ENCODE results near the gene CERS5. TPM values are rescaled to one million over a fixed set of nuclear protein-coding genes. Genes with fewer than 3 reads are reported as not detected.
"Not testable (repeated sequence)": the region's sequence is repeated elsewhere in the genome, so short reads cannot be mapped to it uniquely, and the experiment has no call there.

CERS5 gene
- total RNA-seq, 1 donor from 2014 or later: 104 TPM

DNA sequence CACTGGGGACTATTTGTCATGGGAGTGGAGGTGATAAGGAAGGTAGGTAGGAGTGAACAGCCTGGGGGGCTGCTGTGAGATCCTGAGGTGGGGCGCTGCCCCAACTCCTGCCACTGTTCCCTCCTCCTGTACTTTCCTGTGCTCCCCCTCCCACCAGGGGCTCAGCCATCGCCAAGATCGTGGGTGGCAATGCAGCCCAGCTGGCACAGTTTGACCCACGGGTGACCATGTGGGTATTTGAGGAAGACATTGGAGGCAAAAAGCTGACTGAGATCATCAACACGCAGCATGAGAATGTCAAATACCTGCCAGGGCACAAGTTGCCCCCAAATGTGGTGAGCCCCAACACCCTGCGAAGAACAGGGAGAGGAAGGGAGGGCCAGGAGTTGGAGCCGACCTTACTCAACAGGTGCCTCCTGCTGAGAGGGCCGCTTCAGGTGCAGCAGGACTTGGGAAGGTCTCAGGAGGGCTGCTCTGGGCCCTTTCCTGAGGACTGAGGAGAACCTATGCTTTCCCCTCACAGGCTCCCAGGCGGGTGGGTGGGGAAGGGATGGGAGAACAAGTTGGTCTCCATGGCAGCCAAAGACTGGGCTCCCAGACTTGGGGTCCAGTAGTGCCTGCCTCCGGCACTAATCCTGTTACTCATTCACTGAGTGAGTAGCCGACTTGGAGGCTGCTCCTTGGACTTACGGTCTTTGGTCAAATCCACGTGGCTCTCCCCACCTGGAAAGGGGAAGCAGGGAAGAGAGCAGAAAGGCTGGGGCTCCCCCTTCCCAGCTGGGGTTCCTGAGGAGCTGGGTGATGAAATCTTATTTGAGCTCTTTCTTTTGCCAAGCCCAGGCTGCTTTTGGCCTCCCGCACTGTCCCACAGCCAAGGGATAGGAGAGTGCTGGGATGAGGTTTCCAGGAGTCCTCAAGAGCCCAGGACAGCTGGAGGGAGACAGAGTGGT is 62.5 kb downstream of the CERS5 start:
- FAIRE-seq (no peak), DNase-seq (ENCODE audit: low spot score in 2 of 2) (no peak)

DNA sequence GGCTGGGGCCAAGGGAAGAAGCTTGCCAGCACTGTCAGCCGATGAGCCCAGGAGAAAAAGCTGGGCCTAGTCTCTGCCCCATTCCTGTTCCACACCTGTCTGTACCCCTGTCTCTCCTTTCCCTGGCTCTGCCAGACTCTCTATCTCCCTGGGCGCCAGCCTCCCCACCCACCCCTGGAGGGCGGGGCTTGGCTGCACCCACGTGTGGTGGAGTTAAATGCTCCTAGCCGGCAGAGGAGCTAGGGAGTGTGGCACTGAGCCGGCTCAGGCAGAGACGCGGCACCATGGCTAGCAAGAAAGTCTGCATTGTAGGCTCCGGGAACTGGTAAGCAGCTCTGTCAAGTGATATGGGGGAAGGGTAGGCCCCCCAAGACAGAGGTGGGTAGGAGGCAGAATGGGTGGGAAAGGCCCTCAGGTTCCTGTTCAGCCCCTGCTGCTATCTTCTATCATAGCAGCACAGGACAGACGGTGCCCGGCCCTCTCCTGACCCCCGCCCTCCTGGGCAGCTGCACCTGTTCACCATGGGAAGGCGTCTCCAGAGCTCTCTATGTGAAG is 63.3 kb downstream of the CERS5 start, which contains the start of gene GPD1:
TSS of gene GPD1 (plus strand) at position 242 of the 555 bp plus-strand sequence. CDS start at position 285, 43 bp downstream.
- peak in 1 of 2 donors; percentile 74 for DNase-seq (ENCODE audit: low spot score in 2 of 2)
- FAIRE-seq: no peak

DNA sequence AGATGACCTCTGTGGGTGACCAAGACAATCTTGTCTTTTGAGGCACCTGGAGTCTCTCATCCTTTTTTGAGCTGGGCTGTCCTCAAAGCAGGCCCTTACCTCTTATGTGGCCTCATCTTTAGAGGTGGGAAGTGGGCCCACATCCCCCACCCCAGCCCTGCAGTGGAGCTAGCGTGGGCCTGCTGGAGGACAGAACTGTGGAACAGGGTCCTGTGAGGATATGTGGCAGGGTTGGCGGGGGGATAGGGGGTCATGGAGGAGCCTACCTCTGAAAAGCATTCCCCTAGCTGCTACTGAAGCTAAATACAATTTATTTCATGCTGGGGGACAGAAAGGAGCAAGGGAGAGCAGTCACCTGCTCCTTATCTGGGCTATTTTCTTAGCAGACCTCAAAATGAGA is 63.8 kb downstream of the CERS5 start:
- FAIRE-seq (no peak), DNase-seq (ENCODE audit: low spot score in 2 of 2) (no peak)

DNA sequence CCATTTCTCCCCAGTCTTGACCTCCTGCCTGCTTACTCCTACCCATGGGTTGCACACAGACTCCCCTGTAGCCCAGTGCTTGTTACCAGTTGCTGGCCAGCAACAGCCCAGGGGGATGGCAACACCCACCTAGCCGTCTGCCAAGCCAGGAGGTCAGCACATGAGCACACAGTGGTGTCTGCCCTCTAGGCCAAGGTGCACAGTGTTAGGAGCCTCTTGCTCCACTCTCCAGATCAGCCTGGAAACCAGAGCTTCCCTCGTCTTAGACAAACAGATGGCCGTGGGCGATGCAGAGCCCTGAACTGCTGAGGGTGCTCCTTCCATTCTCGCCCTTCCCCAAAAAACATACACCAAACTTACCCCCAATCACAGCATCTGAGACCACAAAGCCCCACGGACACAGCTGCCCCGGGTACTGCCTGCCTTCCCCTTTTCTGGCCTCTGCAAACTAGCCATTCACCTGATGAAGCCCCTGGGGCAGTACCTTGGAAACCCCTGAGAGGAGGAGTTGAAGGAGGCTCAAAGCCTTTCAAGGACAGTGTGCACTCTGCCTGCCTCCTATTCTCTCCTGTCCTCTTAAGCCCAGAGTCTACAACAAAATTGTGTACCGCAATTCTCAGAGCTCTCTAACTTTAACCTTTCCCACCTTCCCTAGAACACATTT is 64.4 kb downstream of the CERS5 start:
- DNase-seq (ENCODE audit: low spot score in 2 of 2) (no peak), FAIRE-seq (no peak)

DNA sequence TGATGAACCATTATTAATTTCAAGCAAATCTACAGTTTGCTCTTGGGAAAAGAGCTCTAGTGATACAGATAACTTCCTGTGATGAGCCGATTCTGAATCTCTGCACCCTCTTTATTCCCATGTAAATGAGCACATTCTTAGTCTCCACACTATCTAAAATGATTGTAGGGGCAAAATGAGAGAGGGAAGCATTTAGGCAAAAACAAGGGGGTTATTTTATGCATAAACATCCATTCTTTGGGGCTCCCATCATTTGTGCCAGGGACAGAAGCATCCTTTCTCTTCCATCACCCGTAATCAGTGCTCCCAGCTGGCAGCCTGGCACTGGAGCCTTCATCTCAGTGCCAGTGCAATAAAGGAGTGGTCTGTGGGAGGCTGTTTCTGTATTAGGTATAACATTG is 65.0 kb downstream of the CERS5 start:
- FAIRE-seq: no peak
- no peak for DNase-seq (ENCODE audit: low spot score in 2 of 2)

DNA sequence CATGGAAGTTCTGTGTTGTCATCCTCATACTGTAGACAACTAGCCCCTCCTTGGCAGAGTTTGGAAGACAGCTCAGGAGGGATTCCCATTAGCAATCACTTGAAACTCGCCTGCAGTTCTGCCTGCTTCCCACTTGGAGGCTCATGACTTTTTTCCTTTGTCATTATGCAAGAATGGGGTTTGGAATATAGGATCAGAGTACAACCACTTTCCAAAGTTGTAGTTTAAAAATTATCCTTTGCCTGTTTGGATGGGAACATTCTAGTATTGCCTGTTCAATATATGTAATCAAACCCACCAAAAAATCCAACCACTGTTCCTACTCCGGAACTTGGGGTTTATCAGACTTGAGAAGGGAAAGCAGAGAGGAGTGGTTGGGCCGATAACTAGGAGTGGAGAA is 65.5 kb downstream of the CERS5 start:
- DNase-seq (ENCODE audit: low spot score in 2 of 2) (no peak), FAIRE-seq (no peak)

DNA sequence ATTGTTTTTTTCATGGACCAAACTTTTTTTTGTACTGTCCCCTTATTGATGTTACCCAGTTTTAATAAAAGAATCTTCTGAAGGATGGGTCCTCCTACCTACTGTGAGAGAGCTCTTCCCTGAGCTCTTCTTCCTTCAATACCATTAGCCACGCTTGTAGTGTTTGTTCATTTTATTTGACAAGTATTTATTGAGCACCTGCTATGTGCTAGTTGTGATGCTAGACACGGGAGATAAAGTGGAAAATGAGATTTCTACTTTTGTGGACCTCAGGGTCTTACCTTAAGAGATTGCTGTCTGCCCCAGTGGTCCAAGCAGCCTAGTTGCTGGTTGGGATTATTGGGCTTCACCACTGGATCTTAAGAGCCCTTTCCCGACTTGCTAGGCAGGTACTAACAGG is 66.6 kb downstream of the CERS5 start:
- FAIRE-seq (no peak), DNase-seq (ENCODE audit: low spot score in 2 of 2) (no peak)

DNA sequence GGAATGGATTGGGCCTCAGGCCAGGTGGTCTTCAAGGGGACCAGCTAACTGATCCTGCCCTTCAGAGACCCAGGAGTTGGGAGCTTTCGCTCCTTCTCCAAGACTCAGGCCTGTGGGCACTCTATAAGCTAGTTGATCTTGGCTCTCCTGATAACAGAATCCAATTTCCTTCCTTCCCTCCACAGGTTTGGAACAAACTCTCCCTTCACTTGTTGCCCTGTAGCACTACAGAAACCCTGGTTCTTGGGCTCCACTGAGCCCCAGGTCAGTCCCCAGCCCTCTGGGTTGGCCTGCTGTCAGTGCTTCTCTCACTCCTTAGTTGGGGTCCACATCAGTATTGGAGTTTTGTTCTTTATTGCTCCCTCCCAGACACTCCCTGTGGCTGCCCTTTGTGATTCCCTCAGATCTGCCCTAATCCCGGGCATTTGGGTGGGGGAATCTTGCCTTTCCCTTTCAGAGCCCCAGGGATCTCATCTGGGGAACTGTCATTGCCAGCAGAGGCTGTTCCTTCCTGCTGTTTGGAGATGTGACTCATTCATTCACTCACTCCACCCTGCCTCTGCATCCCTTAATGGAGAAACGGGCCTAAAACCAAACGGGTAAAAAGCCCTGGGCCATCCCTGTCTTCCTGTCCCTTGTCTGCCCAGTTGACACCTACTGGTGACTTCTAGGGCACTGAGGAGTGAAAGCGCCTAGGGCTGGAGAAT is 67.7 kb downstream of the CERS5 start:
- DNase-seq (ENCODE audit: low spot score in 2 of 2) (no peak), FAIRE-seq (no peak)

DNA sequence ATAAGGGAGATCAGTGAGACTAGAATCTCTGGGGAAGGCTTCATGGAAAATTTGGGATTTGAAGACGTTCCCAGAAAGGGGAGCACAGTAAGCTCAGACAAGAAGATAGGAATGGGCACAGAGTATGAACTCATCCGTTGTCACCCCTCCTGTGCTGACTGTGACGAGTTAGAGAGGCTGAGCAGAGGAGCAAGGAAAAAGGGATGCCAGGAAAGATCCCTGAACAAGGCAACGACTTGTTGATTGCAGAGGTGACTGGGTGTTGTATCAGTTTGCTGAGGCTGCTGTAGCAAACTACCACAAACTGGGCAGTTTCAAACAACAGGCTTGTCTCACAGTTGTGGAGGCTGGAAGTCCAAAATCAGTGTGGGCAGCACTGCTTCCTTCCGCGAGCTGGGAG is 69.2 kb downstream of the CERS5 start:
- FAIRE-seq (no peak), DNase-seq (ENCODE audit: low spot score in 2 of 2) (no peak)

DNA sequence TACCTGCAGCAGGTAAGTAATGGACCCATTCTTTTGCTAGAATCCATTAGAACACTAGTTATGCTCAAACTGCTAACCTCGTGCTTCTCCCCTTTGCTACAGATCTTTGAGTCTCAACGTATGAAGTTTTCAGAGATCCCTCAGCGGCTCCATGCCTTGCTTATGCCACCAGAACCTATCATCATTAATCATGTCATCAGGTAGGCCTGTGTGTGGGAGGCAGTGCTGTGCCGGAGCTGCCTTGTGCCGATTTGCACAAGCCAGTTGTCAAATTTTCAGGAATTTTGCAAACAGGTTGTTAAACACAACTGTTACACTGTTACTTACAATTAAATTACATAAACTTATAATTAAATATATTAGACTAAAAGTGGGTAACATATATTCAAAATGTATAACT is 76.8 kb downstream of the CERS5 start:
- FAIRE-seq: no peak
- DNase-seq (ENCODE audit: low spot score in 2 of 2): no peak

DNA sequence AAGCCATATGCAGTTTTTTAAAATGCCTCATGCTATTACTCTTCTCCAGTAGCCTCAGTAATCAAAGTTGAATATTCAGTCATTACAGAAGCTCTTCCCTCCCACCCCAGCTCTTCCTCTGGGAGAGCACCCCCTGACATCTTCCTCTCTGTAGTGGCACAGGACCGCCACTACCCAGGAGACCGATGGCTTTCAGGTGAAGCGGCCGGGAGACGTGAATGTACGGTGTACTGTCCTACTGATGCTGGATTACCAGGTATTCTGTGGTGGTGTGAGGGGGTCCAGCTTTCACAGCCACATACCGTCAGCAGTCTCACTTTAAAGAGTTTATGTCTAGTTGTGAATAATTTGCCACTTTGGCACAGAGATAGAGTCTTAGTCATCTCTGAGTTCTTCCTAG is 77.4 kb downstream of the CERS5 start:
- FAIRE-seq (no peak), DNase-seq (ENCODE audit: low spot score in 2 of 2) (no peak)

DNA sequence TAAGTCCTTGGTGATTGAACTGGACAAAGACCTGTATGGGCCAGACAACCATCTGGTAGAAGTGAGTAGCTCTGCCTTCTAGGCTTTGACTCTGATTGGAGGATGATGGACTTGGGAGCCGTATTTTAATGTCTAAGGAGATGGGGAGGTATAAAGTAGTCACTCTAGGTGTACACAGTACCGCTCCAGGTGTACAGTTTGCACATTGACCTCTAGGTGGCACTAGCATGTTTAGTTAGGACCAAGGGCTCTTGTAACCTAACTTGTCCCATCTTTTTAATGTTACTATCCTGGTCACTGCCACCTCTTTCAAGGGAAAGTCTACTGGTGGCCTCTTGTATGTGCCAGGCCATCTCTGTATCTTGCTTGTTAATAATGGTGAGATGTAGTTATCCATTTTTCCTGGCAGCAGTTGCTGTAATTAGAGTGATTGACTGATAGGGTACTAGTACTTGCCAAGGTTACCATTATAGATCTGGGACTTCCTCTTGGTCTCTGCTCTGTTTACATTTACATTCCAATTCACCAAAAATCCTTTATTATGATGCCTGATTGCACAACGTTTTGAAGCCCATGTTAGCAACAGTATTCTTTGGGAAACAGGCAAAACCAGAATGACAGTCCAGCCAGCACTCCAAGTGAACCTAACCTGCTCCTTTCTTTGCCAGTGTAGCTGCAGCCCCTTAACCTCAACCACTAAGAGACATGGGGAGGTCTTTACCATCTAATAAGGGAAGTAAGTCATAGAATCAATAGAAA is 78.4 kb downstream of the CERS5 start:
- no peak for FAIRE-seq
- peak; percentile 42 to 54 for DNase-seq (ENCODE audit: low spot score in 2 of 2)

DNA sequence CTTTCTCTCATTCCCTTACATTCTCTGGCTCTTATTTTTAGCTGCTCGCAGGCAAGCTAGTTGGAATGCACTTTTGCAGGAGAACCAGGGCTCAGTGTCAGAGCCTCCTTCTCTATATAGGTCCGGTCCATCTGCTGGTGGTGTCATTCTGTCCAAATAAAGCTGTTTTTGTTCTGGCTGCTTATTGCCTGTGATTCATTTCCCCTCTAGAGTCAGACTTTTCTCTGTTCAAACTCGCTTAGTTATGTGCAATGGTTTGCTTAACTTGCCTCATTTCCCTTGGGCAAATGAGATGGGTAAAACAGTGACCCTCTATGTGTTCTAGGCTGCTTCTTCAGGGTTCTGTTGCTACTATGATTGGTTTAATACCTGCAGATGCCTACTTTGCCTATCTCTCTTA is 79.2 kb downstream of the CERS5 start:
- no peak for DNase-seq (ENCODE audit: low spot score in 2 of 2)
- no peak for FAIRE-seq

DNA sequence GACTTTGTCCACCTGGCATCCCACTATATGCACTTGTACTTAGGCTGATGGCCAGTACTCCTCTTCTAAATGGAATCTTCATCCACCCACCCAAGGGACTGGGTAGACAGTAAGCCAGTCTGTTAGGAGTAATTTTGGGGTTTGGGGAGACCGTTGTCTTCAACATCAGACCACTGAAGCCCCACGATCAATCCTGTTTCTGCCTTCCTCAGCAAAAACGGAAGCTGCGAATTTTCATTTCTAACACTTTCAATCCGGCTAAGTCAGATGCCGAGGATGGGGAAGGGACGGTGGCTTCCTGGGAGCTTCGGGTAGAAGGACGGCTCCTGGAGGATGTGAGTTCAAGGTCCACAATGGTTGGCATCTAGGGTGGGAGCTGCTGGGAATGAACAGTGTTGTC is 80.0 kb downstream of the CERS5 start:
- FAIRE-seq (no peak), DNase-seq (ENCODE audit: low spot score in 2 of 2) (no peak)

DNA sequence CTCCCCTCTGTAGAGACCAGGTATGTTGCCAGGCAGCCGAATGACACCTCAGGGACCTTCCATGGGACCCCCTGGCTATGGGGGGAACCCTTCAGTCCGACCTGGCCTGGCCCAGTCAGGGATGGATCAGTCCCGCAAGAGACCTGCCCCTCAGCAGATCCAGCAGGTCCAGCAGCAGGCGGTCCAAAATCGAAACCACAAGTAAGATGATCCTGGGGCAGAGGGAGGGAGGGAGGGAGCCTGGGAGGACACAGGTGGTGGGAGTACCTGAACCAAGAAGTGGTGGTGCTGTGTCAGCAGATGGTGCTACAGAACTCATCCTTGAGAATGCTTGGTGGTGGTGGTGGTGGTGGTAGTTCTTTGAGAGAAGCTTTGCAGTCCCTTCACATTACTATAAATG is 81.0 kb downstream of the CERS5 start:
- no peak for FAIRE-seq
- DNase-seq (ENCODE audit: low spot score in 2 of 2): no peak

DNA sequence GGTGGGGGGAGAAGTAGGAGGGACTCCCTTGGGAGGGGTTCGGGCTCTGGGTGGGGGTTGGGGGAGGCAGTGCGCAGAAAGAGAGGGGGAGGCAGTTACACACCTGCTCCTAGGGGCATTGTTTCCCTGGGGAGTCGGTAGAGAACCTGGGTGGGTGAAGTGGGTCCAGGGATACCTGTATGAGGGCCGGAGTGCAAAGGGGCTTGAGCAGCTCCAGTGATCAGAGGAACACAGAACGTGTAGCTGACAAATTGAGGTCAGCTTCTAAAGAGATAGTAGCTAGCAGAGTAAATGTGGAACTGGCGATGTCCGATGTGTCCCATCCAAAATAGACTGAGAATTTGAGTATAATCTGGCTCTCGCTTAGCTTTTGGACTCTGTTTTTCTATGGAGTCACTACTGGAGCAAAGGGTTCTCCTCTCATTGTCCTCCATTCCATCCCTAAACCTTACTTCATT is 81.5 kb downstream of the CERS5 start:
- FAIRE-seq (no peak), DNase-seq (ENCODE audit: low spot score in 2 of 2) (no peak)

DNA sequence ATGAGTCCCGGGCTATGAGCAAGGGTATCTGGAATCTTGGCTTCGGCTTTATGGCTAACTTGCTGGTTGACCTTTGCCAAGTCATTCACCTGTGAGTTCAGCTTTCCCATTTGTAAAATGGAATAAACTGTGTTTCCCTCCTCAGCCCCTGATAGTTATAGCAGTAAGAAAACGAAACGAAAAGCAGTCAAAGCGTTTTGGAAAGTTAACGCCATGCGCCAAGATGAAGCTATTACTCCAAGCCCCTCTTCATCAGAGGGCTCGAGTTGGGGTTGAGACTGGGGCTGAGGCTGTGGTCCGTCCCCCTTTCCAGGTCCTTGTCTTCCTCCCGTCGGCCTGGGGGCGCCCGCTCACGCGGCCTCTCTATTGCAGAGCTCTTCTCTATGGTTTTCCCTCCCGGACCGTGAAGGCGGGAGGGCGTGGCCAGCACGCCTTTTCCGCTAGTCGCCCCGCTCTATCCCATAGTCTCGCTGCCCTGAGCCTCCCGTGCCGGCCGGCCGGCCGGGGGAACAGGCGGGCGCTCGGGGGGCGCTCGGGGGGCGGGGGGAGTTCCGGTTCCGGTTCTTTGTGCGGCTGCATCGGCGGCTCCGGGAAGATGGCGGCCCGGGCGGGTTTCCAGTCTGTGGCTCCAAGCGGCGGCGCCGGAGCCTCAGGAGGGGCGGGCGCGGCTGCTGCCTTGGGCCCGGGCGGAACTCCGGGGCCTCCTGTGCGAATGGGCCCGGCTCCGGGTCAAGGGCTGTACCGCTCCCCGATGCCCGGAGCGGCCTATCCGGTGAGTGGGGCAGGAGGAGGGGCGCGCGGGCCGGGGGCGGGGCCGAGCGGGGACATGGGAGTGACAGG is 82.2 kb downstream of the CERS5 start, which contains the start of gene SMARCD1:
TSS of gene SMARCD1 (plus strand) at position 568 of the 840 bp plus-strand sequence. CDS start at position 596, 28 bp downstream.
- DNase-seq (ENCODE audit: low spot score in 2 of 2) (peak; percentile 92 to 94), FAIRE-seq (no peak)

DNA sequence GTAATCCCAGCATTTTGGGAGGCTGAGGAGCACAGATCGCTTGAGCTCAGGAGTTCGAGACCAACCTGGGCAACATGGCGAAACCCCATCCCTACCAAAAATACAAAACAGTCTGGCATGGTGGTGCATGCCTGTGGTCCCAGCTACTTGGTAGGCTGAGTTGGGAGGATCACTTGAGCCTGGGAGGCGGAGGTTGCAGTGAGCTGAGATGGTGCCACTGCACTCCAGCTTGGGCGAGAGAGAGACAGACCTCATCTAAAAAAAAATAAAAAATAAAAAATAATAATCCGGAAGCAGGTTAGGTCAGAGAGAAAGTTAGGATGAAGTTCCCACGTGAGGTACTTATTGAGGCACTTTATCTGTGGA is 82.8 kb downstream of the CERS5 start:
- DNase-seq (ENCODE audit: low spot score in 2 of 2); FAIRE-seq: not testable (repeated sequence)

DNA sequence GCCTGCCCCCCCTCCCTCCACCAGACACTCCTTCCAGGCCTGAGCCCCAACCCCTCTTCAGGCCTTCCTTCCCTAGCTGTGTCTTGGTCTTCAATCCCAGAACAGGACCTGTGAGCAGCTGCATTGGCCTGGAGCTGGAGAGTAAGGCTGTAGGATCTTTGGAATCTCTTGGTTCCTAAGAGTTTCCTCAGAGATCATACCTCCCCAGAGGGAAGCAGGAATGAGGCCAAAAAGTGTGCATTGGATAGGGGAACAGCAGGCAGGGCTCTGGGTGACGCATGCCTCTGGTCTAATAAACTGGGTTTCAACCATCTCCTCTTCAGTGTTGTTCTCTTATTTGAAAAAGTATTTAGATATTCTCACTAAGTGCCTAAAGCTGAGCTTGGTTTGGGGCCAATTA is 83.9 kb downstream of the CERS5 start:
- DNase-seq (ENCODE audit: low spot score in 2 of 2) (no peak), FAIRE-seq (no peak)

All from frontal cortex (tissue), 4 donors.